SK-N-SH treated with all-trans-retinoic acid at 6 μM for 48 hours (cell line): ENCODE results near the gene COL4A5.

Source experiments
- ATAC-seq: fragments of 200-7000 bp; cut with Tn5 transposase; 3 replicates; pipeline ENCODE4 v1.9.1; 2020; ENCODE audit warnings: mild to moderate bottlenecking, moderate library complexity
- ARNTL ChIP-seq: fragments of 450-650 bp; formaldehyde crosslinking; IDR thresholded peaks from 2 replicates; pipeline ENCODE4 v1.5.0; 2020; ENCODE audit warnings: low read depth, mild to moderate bottlenecking, moderate library complexity, borderline replicate concordance
- BACH2 ChIP-seq: fragments of 250-450 bp; sonication (Bioruptor Pico); IDR thresholded peaks from 2 replicates; pipeline ENCODE4 v1.9.0; 2021; ENCODE audit warnings: mild to moderate bottlenecking, borderline replicate concordance
- CREB5 ChIP-seq: fragments of 250-450 bp; sonication (Bioruptor Pico); IDR thresholded peaks from 2 replicates; pipeline ENCODE4 v1.5.1; 2020; ENCODE audit warnings: low read depth, mild to moderate bottlenecking, moderate library complexity
- CSDC2 ChIP-seq: fragments of 250-450 bp; sonication (Bioruptor Pico); IDR thresholded peaks from 2 replicates; pipeline ENCODE4 v1.5.0; 2020; ENCODE audit warnings: mild to moderate bottlenecking, moderate library complexity
- CSRNP3 ChIP-seq: fragments of 250-450 bp; sonication (Bioruptor Pico); IDR thresholded peaks from 2 replicates; pipeline ENCODE4 v1.5.1; 2021; ENCODE audit warnings: mild to moderate bottlenecking, moderate library complexity
- ESRRG ChIP-seq: fragments of 250-450 bp; sonication (Bioruptor Pico); IDR thresholded peaks from 2 replicates; pipeline ENCODE4 v1.6.1; 2021; ENCODE audit warnings: mild to moderate bottlenecking
- ISL1 ChIP-seq: fragments of 250-450 bp; sonication (Bioruptor Pico); IDR thresholded peaks from 2 replicates; pipeline ENCODE4 v2.1.2; 2022; ENCODE audit warnings: mild to moderate bottlenecking, moderate library complexity
- OSR1 ChIP-seq: fragments of 250-450 bp; sonication (Bioruptor Pico); IDR thresholded peaks from 2 replicates; pipeline ENCODE4 v1.8.0; 2022; ENCODE audit warnings: moderate library complexity, mild to moderate bottlenecking, inconsistent platforms
- POU6F1 ChIP-seq: fragments of 250-450 bp; sonication (Bioruptor Pico); IDR thresholded peaks from 2 replicates; pipeline ENCODE4 v1.8.0; 2021; ENCODE audit warnings: low read depth, mild to moderate bottlenecking, moderate library complexity, borderline replicate concordance
- PPARA ChIP-seq: fragments of 250-450 bp; sonication (Bioruptor Pico); IDR thresholded peaks from 2 replicates; pipeline ENCODE4 v1.5.0; 2020; ENCODE audit warnings: mild to moderate bottlenecking, borderline replicate concordance
- SNAI2 ChIP-seq: fragments of 250-450 bp; sonication (Bioruptor Pico); IDR thresholded peaks from 2 replicates; pipeline ENCODE4 v1.5.0; 2020; ENCODE audit warnings: mild to moderate bottlenecking, moderate library complexity
- TCF4 ChIP-seq: fragments of 250-450 bp; sonication (Bioruptor Pico); IDR thresholded peaks from 2 replicates; pipeline ENCODE4 v1.8.0; 2021; ENCODE audit warnings: mild to moderate bottlenecking, moderate library complexity, borderline replicate concordance
- TOX ChIP-seq: fragments of 250-450 bp; sonication (Bioruptor Pico); IDR thresholded peaks from 2 replicates; pipeline ENCODE4 v1.8.0; 2021; ENCODE audit warnings: mild to moderate bottlenecking, moderate library complexity, borderline replicate concordance
- TSHZ2 ChIP-seq: fragments of 250-450 bp; sonication (Bioruptor Pico); IDR thresholded peaks from 2 replicates; pipeline ENCODE4 v1.5.0; 2020; ENCODE audit warnings: mild to moderate bottlenecking, moderate library complexity
- ZC3H10 ChIP-seq: fragments of 250-450 bp; sonication (Bioruptor Pico); IDR thresholded peaks from 2 replicates; pipeline ENCODE4 v1.5.1; 2021; ENCODE audit warnings: mild to moderate bottlenecking, moderate library complexity
- ZFP3 ChIP-seq: fragments of 250-450 bp; sonication (Bioruptor Pico); IDR thresholded peaks from 2 replicates; pipeline ENCODE4 v1.5.0; 2020; ENCODE audit warnings: mild to moderate bottlenecking, moderate library complexity
- ZFP30 ChIP-seq: fragments of 450-650 bp; formaldehyde crosslinking; IDR thresholded peaks from 2 replicates; pipeline ENCODE4 v1.5.0; 2022; ENCODE audit warnings: mild to moderate bottlenecking, moderate library complexity
- ZNF565 ChIP-seq: fragments of 450-650 bp; formaldehyde crosslinking; conservative IDR thresholded peaks from 2 replicates; pipeline ENCODE4 v1.5.0; 2020; ENCODE audit warnings: low read depth, mild to moderate bottlenecking, moderate library complexity
- ZNF70 ChIP-seq: fragments of 450-650 bp; formaldehyde crosslinking; IDR thresholded peaks from 2 replicates; pipeline ENCODE4 v1.5.0; 2020; ENCODE audit warnings: mild to moderate bottlenecking, moderate library complexity
- ZNF8 ChIP-seq: fragments of 450-650 bp; formaldehyde crosslinking; IDR thresholded peaks from 2 replicates; pipeline ENCODE4 v1.5.0; 2020; ENCODE audit warnings: mild to moderate bottlenecking, moderate library complexity

COL4A5 gene

DNA sequence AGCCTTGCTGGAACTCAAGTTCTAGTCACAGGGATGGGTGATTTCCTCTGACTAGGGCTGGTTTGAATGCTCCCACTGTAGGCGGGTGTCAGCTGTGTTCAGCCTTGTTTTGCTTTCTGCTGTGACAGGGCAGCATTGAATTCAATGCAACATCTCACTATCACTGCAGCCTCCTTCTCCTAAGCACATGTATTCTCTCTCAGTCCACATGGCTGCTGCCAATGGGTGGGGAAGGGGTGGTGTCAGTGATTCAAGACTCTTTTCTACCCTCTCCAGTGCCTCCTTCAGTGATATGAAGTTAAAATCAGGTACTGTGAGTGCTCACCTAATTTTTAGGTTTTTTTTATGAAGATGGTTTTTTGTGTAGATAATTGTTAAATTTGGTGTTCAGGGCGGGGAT lies 46.3 kb downstream of the COL4A5 start:
- no peak for ATAC-seq
- no peak for TF ChIP-seq CSDC2 (CRISPR knock-in tag)
- TF ChIP-seq ZNF565 (CRISPR knock-in tag) = no peak
- TF ChIP-seq ARNTL = no peak
- no peak for TF ChIP-seq CREB5 (CRISPR knock-in tag)
- TF ChIP-seq ISL1 (CRISPR knock-in tag) = no peak
- no peak for TF ChIP-seq PPARA (CRISPR knock-in tag)

GRCh38 chrX:108494406-108495090 lies 54.9 kb downstream of the COL4A5 start:
- no peak for TF ChIP-seq TOX (CRISPR knock-in tag)
- no peak for TF ChIP-seq CSRNP3
- TF ChIP-seq ESRRG (CRISPR knock-in tag) = no peak
- no peak for TF ChIP-seq ARNTL
- no peak for TF ChIP-seq ZFP3 (CRISPR knock-in tag)
- TF ChIP-seq OSR1 (CRISPR knock-in tag) = no peak
- TF ChIP-seq ZC3H10 (CRISPR knock-in tag) = no peak
- no peak for TF ChIP-seq ZNF8
- no peak for TF ChIP-seq BACH2 (CRISPR knock-in tag)
- no peak for ATAC-seq

DNA sequence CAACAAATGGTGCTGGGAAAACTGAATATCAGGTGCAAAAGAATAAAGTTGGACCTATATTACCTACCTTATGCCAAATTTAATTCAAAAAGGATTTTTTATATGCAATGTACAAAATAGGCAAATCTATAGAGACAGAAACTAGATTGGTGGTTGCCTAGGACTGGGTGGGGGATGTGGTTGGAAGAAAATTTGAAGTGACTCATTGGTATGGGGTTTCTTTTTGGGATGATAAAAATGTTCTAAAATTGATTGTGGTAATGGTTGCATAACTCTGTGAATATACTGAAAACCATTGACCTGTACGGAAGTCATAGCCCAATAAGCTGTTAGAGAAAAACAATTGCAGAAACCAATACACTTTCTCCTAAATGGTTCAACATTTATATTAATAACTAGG lies 72.1 kb downstream of the COL4A5 start:
- TF ChIP-seq CREB5 (CRISPR knock-in tag) (no peak), CSRNP3 (no peak), PPARA (CRISPR knock-in tag) (no peak), CSDC2 (CRISPR knock-in tag) (no peak), ZNF70 (no peak), TCF4 (no peak), TSHZ2 (CRISPR knock-in tag) (no peak), ZC3H10 (CRISPR knock-in tag) (no peak), ZNF8 (no peak), SNAI2 (CRISPR knock-in tag) (no peak), POU6F1 (CRISPR knock-in tag) (no peak), ZFP30 (no peak), ISL1 (CRISPR knock-in tag) (no peak), ARNTL (no peak)
- TF ChIP-seq, all 23 proteins: peak for 0
- no peak for ATAC-seq
